HCT116 (cell line): ENCODE data around the gene ABTB2. TPM values are rescaled to one million over a fixed set of nuclear protein-coding genes. Genes with fewer than 3 reads are reported as not detected.
A peak's percentile ranks its signal among the peaks of the same experiment; 100 is the strongest.

Experiments used
- ATAC-seq: fragments of 200-7000 bp; cut with Tn5 transposase; 2 replicates; pipeline ENCODE4 v1.9.1; 2020; ENCODE audit warnings: mild to moderate bottlenecking, moderate library complexity
- BruUV-seq: library from RNA; stranded (reverse); fragments of 400-500 nt; replicated peaks from 2 replicates; lab custom pipeline; 2021; lab: Mats Ljungman, UMichigan
- CTCF ChIA-PET: fragments of 300-600 bp; sonication (Branson Sonifier 250); formaldehyde crosslinking; loops from one replicate; lab custom pipeline; 2021; ENCODE audit warnings: antibody characterized with exemption; lab: Charles Lee
- POLR2A ChIA-PET: fragments of 300-600, 350-600 bp; sonication (Branson Sonifier 250); formaldehyde crosslinking; loops from one replicate; lab custom pipeline; 2021; ENCODE audit warnings: antibody characterized with exemption; lab: Charles Lee
- RAD21 ChIA-PET, 2 experiments: fragments of 300-600 bp; sonication (Branson Sonifier 250); formaldehyde crosslinking; loops; one replicate each; lab custom pipeline; 2023; ENCODE audit warnings: low total read pairs in 2 of 2; ENCODE audit not compliant: uncharacterized antibody in 2 of 2, unreplicated experiment in 2 of 2, low non-redundant PET in 1 of 2; lab: Charles Lee
- DNase-seq: peaks from one replicate; pipeline ENCODE4 v3.0.0-alpha.2; 2010; ENCODE audit warnings: low read depth, low spot score
- H2AFZ ChIP-seq: fragments of 200-600 bp; shearing (Covaris generic), sonication (generic); 2 replicates; pipeline ENCODE4 v1.6.1; 2017; ENCODE audit warnings: low read depth, mixed run types, mixed read lengths, antibody characterized with exemption, low read length; ENCODE audit not compliant: poor library complexity, severe bottlenecking
- H3K27ac ChIP-seq: 2 replicates; pipeline ENCODE4 v1.5.1; 2012; ENCODE audit warnings: low read depth, low read length
- H3K27me3 ChIP-seq: fragments of 200-600 bp; sonication (generic); 2 replicates; pipeline ENCODE4 v1.6.1; 2016; ENCODE audit warnings: mixed run types, low read length, mixed read lengths; ENCODE audit not compliant: insufficient read depth
- H3K36me3 ChIP-seq, 2 experiments: fragments of 200-500 bp in 1 of 2; fragments of 200-600 bp in 1 of 2; sonication (Bioruptor generic) in 1 of 2; sonication (generic) in 1 of 2; 2 replicates each; pipeline versions ENCODE4 v1.5.1 to v1.6.1; 2014 to 2016; ENCODE audit warnings: low read length in 2 of 2, inconsistent platforms in 1 of 2, mixed read lengths in 1 of 2, mixed run types in 1 of 2; ENCODE audit not compliant: insufficient read depth in 2 of 2, control insufficient read depth in 1 of 2
- H3K4me1 ChIP-seq, 2 experiments: fragments of 200-600 bp in 1 of 2; sonication (generic) in 1 of 2; 2 replicates each; pipeline versions ENCODE4 v1.5.1 to v1.6.1; 2012 to 2017; ENCODE audit warnings: low read length in 2 of 2, inconsistent platforms in 1 of 2, mild to moderate bottlenecking in 1 of 2, mixed read lengths in 1 of 2, mixed run types in 1 of 2, moderate library complexity in 1 of 2; ENCODE audit not compliant: insufficient read depth in 2 of 2, control insufficient read depth in 1 of 2
- H3K4me2 ChIP-seq: fragments of 200-600 bp; sonication (generic); 2 replicates; pipeline ENCODE4 v1.6.1; 2017; ENCODE audit warnings: mixed run types, low read length, mixed read lengths
- H3K4me3 ChIP-seq, 2 experiments: fragments of 200-600 bp in 1 of 2; sonication (generic) in 1 of 2; replicated peaks in 1 of 2; 2 replicates each; pipeline ENCODE4 v1.5.1; 2011 to 2016; ENCODE audit warnings: low read length in 2 of 2, control low read depth in 1 of 2, low read depth in 1 of 2, mild to moderate bottlenecking in 1 of 2, mixed read lengths in 1 of 2, mixed run types in 1 of 2
- H3K79me2 ChIP-seq: fragments of 200-600 bp; sonication (generic); 2 replicates; pipeline ENCODE4 v1.6.1; 2017; ENCODE audit warnings: mild to moderate bottlenecking, mixed run types, low read length, moderate library complexity, mixed read lengths; ENCODE audit not compliant: insufficient read depth
- H3K9ac ChIP-seq: fragments of 200-600 bp; sonication (generic); 2 replicates; pipeline ENCODE4 v1.6.1; 2016; ENCODE audit warnings: low read length, mixed read lengths
- H3K9me2 ChIP-seq: fragments of 200-600 bp; sonication (generic), shearing (Covaris generic); 2 replicates; pipeline ENCODE4 v1.6.1; 2017; ENCODE audit warnings: mixed run types, mild to moderate bottlenecking, moderate library complexity; ENCODE audit not compliant: insufficient read depth
- H3K9me3 ChIP-seq, 2 experiments: fragments of 200-500 bp in 1 of 2; fragments of 200-600 bp in 1 of 2; sonication (Bioruptor generic) in 1 of 2; sonication (generic) in 1 of 2; 2 replicates each; pipeline ENCODE4 v1.6.1; 2014 to 2017; ENCODE audit warnings: low read length in 2 of 2, mixed read lengths in 2 of 2, inconsistent platforms in 1 of 2, low read depth in 1 of 2, mild to moderate bottlenecking in 1 of 2, mixed run types in 1 of 2, moderate library complexity in 1 of 2; ENCODE audit not compliant: control insufficient read depth in 1 of 2, insufficient read depth in 1 of 2
- H4K20me1 ChIP-seq: fragments of 200-600 bp; sonication (generic), shearing (Covaris generic); 2 replicates; pipeline ENCODE4 v1.6.1; 2017; ENCODE audit warnings: mixed run types, mild to moderate bottlenecking, moderate library complexity; ENCODE audit not compliant: insufficient read depth
- CEBPB ChIP-seq: IDR thresholded peaks from 2 replicates; pipeline ENCODE4 v1.6.1; 2012; ENCODE audit warnings: low read depth
- CTCF ChIP-seq, 3 experiments: fragments of 200-600 bp in 1 of 3; sonication (generic) in 1 of 3; IDR thresholded peaks in 2 of 3; conservative IDR thresholded peaks in 1 of 3; 2 replicates each; pipeline ENCODE4 v1.5.1; 2012 to 2017; ENCODE audit warnings: low read depth in 2 of 3, low read length in 2 of 3, antibody characterized with exemption in 1 of 3, borderline replicate concordance in 1 of 3, control low read depth in 1 of 3, mild to moderate bottlenecking in 1 of 3, mixed read lengths in 1 of 3, mixed run types in 1 of 3, moderate library complexity in 1 of 3; ENCODE audit not compliant: insufficient read depth in 1 of 3
- EGR1 ChIP-seq: IDR thresholded peaks from 2 replicates; pipeline ENCODE4 v1.6.1; 2012; ENCODE audit warnings: low read depth
- ELF1 ChIP-seq: IDR thresholded peaks from 2 replicates; pipeline ENCODE4 v1.6.1; 2012; ENCODE audit warnings: low read depth, borderline replicate concordance
- EZH2phosphoT487 ChIP-seq: fragments of 200-600 bp; IDR thresholded peaks from 2 replicates; pipeline ENCODE4 v1.6.1; 2018; ENCODE audit warnings: antibody characterized with exemption, borderline replicate concordance
- MAX ChIP-seq: IDR thresholded peaks from 2 replicates; pipeline ENCODE4 v1.6.1; 2012
- RAD21 ChIP-seq: IDR thresholded peaks from 2 replicates; pipeline ENCODE4 v1.6.1; 2012; ENCODE audit warnings: low read depth, mild to moderate bottlenecking
- SP1 ChIP-seq: IDR thresholded peaks from 2 replicates; pipeline ENCODE4 v1.6.1; 2012; ENCODE audit warnings: low read depth
- TCF7L2 ChIP-seq: IDR thresholded peaks from 2 replicates; pipeline ENCODE4 v1.7.0; 2011; ENCODE audit warnings: borderline replicate concordance, inconsistent platforms; ENCODE audit not compliant: insufficient read depth, insufficient read length; ENCODE audit errors: extremely low read depth
- ZFX ChIP-seq: fragments of 450-650 bp; IDR thresholded peaks from 2 replicates; pipeline ENCODE4 v1.6.1; 2017
- intact Hi-C: fragments of 100-400 bp; cut with micrococcal nuclease; formaldehyde crosslinking; loops from 2 replicates; pipeline ENCODE4 v1.10.0; 2022
- total RNA-seq: library from RNA; stranded (reverse); gene quantifications from one replicate; pipeline ENCODE4 v1.2.1, GENCODE V29; 2021; ENCODE audit not compliant: unreplicated experiment
- TF ChIP-seq, protein P1 (sequence below): IDR thresholded peaks from 2 replicates; pipeline ENCODE4 v1.6.1; 2011; ENCODE audit warnings: mild to moderate bottlenecking, low read length, moderate library complexity; ENCODE audit not compliant: insufficient replicate concordance; ENCODE audit errors: extremely low read depth

The ABTB2 gene
- total RNA-seq, 1 experiment from 2014 or later: 6.8 TPM

DNA sequence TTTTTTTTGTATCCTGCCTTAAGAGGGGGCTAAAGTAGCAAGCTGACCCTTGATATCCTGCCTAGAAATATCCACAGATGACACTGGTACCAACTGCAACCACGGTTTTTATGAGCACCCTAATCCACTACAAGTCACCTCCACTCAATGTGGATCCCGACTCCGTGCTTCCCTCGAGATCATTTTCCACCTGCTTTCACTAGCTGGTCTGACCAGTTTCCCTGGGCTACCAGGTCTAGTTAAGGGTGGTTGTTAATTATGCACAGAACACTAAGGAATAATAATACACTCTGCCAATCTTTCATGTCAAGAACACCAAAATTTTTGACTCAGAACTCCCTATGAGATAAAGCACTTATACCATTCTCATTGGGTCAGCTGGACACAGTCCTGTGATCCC is 82.3 kb downstream of the ABTB2 start:
- no peak for ATAC-seq
- peak overlapping the region in 1 of 2 experiments; percentile 25; a peak in 1 of 4 replicates for H3K4me3 ChIP-seq
- intact Hi-C loops: no loop called here
- no peaks in the 10 kb centered on the region for H3K27me3 ChIP-seq
- no peak overlapping the region for H2AFZ ChIP-seq
- CTCF ChIA-PET: interaction anchor here (1.2 to 2.7 kb wide), 2 partner anchors 12 to 101 kb away, joined by 3 to 6 read pairs; no protein-coding TSS in a partner anchor
- RAD21 ChIA-PET: interaction anchor here in 1 of 2 experiments (0.9 kb wide), 1 partner anchor 13 kb away, joined by 3 read pairs; no protein-coding TSS in a partner anchor
- no peaks in the 10 kb centered on the region for H3K36me3 ChIP-seq
- no peaks in the 10 kb centered on the region for H3K9me3 ChIP-seq
- POLR2A ChIA-PET: interaction anchor here (1.3 kb wide), 1 partner anchor 82 kb away, joined by 4 read pairs; the partner anchor contains the start of gene ABTB2
- H3K9me2 ChIP-seq: no peaks in the 10 kb centered on the region
- peak overlapping the region; percentile 56 for H3K27ac ChIP-seq
- H4K20me1 ChIP-seq: no peaks in the 10 kb centered on the region
- peak overlapping the region; percentile 75 for H3K4me2 ChIP-seq
- DNase-seq: no peak
- H3K9ac ChIP-seq: peak overlapping the region; percentile 56
- TF ChIP-seq CTCF (IDR thresholded peaks at IDR 0.05 in 2 of 3, conservative IDR thresholded peaks at IDR 0.05 in 1 of 3; ENCODE audit: borderline replicate concordance in 1 of 3, insufficient read depth in 1 of 3, low read depth in 2 of 3, low read length in 2 of 3): no peak
- no peak for TF ChIP-seq MAX
- TF ChIP-seq RAD21: no peak
- no peak for TF ChIP-seq EGR1
- no peak for TF ChIP-seq CEBPB
- TF ChIP-seq EZH2phosphoT487: no peak
- TF ChIP-seq TCF7L2: no peak
- no peak for TF ChIP-seq SP1
- TF ChIP-seq ELF1: no peak
- TF ChIP-seq ZFX: no peak
- TF ChIP-seq, protein P1, sequence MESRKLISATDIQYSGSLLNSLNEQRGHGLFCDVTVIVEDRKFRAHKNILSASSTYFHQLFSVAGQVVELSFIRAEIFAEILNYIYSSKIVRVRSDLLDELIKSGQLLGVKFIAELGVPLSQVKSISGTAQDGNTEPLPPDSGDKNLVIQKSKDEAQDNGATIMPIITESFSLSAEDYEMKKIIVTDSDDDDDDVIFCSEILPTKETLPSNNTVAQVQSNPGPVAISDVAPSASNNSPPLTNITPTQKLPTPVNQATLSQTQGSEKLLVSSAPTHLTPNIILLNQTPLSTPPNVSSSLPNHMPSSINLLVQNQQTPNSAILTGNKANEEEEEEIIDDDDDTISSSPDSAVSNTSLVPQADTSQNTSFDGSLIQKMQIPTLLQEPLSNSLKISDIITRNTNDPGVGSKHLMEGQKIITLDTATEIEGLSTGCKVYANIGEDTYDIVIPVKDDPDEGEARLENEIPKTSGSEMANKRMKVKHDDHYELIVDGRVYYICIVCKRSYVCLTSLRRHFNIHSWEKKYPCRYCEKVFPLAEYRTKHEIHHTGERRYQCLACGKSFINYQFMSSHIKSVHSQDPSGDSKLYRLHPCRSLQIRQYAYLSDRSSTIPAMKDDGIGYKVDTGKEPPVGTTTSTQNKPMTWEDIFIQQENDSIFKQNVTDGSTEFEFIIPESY: no peak
- no peaks in the 10 kb centered on the region for H3K79me2 ChIP-seq
- no TSS peak for BruUV-seq
- peaks cover 17 to 26% of the 10 kb centered on the region in 2 experiments for H3K4me1 ChIP-seq
